NCI-H345 treated with DMSO at 0.1 percent for 48 hours (cell line): ENCODE results near the gene KAT6B.

Experiments used
- DNase-seq: peaks from one replicate; lab custom pipeline; 2025; ENCODE audit not compliant: unreplicated experiment; lab: John Stamatoyannopoulos, UW

The KAT6B gene

DNA sequence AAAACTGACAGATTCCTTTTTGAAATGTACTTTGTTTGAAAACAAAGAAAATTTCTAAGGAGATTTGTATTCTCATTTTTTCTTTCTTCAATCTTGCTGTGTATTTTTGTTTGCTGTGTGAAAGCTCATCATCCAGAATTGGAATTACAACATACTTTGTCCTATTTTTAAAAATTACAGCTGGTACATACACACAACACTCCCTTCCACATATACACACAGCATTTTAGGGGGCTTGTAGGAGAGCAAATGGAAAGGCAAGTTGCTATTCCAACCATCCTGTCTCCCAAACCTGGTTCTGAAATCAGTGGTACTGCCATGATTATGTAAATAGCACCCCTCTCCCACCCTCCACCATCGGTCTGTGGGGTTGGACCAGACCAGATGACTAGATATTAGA, 184.0 kb downstream of the KAT6B start:
- no peak for DNase-seq

DNA sequence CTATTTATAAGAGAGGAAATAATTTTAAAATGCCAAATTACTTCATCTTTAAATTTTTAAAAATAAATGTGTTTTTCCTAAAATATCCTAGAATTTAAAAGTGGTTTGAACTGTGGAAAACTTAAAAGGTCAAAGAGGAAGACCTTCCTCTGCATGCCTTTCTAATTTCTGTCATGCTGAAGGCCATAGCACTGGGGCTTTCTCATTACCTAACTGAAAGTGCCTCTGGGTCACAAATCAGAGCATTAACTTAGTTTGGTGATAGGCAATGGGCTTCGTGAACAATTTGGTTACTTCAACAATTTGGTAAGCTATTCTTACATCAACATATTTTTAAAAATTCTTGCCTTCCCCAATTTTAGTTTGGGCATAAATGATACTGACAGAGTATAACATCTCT, 184.8 kb downstream of the KAT6B start:
- no peak for DNase-seq

DNA sequence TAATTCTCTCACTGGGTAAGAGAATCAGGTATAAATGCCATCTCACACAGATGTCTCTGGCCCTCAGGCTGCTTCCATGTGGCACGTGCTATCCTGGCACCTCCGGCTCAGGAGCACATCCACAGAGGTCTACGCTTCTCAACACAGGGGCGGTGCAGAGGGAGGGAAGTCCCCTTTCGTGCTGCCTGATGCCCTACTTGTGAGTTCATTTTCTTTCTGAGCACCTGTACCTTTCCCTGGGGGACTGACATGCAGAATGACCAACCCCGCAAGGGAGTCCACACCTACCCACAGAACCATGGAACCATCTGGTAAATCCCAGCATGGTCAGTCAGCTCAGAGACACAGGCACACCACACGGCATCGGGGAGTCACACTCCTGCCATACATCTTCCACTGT, 186.1 kb downstream of the KAT6B start:
- DNase-seq = no peak

DNA sequence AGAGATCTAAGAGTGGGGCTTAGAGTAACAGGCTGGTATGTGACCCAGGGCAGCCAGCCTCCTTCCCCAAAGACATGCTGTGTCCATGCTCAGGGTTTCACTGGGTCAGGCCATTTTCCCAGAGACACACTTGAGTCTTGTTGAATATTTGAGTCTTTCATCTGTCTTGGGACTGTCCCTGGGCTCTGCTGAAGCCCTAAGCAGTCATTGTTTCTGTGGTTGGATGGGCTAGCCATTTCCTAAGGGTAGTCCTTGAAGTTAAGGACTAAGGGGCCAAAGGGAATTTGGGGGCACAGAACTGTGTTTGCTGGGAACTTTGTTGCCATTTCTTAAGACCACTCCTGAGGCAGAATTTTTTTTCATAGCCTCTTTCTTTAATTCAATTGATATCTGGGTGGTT, 186.6 kb downstream of the KAT6B start:
- DNase-seq = no peak

DNA sequence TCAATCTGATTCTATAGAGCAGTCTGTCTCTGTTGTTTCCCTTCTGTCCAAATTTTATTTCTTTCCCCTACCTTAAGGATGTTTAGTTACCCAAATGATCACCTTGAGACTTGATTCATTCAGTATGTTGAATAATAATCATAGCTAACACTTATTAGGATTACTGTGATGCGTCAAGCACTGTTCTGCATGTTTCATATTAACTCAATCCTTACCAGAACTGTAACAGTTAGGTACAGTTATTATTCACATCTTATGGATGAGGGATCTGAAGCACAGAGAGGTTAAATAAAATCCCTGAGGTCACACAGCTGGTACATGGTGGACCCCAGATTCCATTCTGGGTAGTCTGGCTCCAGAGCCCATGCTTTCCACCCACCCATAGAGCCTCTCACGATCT, 187.1 kb downstream of the KAT6B start:
- DNase-seq = no peak

DNA sequence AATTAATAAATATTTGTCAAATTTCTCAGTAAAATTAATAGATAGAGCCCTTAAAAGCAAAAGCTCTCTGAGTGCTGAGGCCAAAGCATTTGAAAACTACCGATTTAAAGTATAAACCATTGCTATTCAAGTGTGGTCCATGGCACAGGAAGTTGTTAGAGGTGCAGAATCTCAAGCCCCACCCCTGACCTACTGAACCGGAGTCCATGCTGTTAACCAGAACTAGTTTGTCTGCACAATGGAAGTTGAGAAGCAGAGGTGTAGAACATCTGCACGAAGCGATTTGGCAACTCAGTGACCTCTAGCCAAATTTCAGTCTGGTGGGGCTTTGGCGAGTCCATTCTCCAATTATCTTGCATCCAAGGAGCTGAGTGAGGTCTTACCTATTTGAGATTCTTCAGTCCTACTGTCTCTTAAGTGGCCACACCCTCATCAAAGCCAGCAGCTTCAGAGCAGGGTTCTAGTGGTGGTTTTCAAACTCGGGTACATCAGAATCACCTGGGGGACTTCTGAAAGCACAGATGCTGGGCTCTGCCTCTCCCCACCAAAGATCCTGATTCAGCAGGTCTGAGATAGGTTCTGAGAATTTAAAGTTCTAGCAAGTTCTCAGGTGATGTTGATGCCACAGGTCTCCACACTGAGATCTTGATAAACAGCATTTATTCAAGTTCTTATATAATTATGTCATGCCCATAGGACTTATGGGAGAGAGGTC, 188.3 kb downstream of the KAT6B start:
- DNase-seq = no peak

DNA sequence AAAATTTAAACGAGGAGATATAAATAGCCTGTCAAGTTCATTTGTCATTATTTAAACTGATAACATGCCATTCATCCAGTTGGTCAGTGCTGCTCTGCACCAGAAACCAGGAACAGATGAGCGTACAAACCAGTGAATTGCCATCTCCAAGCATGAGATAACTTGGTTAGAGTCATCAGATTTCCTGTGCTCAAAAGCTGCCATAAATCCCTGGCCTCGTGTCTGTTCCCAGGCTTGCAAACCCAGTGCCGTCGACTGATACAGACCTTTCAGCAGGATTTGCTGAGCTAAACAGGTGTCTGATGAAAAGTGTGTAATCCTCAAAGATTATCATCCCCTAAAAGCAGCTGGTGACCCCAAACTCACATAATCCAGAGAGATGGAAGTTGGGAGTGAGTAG, 189.0 kb downstream of the KAT6B start:
- DNase-seq = no peak

DNA sequence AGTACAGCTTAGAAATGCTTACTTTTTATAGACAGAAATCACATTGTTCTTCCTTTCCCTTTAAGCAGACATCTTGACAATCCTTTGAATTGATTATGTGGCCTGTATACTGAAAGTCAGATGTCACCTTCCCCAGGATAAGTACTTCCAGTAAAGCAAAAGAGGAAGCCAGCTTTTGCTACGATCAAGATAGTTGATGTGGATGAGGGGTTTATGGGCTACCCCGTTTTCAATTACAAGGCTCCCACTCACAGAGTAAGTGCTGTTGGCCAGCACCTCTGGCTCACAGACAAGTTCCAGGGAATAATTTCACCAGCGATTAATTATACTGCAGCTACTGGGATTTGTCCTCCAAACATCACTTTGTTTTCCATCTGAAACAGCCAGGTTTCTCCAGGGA, 189.9 kb downstream of the KAT6B start:
- no peak for DNase-seq

DNA sequence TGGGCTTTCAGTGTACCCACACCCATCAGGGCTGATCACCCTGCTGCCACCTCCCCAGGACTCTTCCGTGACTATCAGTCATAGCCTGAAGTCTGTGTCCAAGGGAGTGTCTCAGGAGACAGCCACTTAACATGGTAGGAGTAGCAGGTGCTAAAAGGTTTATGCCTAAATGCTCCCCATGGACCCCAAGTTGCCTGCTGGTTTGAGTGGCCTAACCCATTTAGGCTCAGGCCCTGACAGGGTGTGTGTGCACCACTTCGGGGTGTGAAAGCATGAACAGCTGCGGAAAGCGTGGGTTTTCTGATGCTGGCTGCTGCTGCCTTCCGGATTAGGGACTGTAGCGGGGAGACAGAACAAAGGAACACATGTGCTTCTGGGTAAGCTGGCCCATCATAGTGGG, 191.9 kb downstream of the KAT6B start:
- peak; percentile 79 for DNase-seq

DNA sequence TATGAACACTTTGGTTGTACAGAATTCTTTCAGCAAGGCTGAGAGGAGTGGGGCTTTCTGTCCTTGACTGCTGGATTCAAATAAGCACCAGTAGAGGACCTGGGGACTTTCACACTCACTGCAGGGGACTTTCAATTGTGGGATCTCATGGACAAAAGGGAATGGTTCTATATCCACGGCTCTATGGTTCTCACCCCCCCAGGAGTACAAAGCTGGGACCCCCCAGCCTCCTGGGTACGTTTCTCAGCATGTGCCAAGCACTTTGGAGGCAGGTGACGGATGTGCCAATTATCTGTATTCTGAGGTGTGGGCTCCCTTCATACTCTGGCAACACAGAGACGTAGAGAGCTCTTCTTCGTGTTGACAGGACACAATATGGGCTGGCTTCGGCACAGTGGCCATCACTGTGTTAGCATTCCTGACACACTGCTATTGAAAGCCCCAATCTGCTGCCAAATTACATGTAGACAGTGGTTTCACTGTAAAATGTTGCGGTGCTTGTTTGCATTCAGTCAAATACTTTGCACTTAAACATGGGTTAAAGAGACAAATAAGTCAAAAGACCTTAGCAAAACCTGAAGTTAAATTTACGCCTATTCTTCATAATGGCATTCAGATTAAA, 192.4 kb downstream of the KAT6B start:
- peak; percentile 70 for DNase-seq

DNA sequence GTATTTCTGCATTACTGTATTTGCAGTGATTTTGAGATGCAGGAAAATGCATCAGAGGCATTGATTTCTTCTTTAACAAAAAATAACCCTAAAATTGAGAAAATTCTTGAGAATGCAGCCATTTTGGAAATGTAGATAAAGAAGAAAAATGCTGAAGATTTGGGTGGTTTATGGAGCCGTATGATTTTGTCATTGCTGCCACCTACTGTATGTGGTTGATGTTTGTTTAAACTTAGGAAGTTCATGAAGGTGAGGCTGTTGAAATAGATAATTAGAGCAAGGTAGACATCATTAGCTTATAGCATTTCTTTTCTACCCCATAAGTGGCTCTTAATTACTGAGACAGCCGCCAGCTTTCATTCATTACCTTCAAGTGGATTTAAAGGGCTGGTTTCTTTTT, 193.0 kb downstream of the KAT6B start:
- DNase-seq = peak; percentile 19

DNA sequence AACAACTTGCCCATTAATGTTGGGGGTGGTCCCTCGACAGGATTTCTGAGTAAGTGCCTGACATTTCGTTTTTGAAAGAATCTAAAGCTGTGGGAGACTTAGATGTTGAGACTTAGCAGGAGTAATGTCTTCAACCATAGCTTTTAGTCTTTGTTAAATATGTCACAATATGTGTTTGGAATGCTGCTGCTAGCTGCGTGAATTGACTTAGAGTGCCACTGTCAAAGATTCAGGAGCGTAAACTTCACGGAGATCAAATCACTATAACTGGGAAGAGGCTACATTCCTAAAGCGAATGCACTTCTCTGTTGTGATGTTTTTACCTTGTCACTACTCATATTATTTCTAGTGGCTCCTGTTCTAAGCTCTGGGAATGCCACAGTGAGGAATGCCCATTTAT, 193.8 kb downstream of the KAT6B start:
- DNase-seq = no peak

DNA sequence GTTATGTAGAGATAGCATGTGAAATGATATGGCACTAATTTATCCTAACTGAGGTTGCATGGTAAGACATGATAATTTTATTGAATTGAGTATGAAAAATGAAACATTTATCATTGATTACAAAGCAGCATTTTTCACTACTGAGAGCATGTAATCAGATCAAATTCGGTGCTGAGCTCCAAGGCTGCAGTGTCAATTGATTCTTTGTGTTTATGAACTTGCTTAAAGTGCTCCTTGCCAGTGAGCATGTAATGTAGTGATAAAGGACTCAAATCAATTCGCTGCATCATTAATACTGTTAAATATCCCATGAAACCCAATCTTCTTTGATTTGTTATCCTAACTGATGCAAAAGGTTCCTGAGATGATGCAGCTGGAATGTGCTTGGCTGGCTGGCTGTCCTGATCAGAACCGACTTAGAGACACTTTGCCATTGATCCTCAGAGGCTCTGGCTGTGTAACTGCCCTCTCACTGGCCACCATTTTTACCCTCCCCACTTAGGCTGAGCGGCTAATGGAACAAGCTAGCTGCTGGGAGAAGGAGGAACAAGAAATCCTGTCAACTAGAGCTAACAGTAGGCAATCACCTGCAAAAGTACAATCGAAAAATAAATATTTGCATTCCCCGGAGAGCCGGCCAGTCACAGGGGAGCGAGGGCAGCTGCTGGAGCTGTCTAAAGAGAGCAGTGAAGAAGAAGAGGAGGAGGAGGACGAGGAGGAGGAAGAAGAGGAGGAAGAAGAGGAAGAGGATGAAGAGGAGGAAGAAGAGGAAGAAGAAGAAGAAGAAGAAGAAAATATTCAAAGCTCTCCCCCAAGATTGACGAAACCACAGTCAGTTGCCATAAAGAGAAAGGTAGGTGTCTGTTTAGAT, 195.2 kb downstream of the KAT6B start:
- DNase-seq = peak; percentile 46

DNA sequence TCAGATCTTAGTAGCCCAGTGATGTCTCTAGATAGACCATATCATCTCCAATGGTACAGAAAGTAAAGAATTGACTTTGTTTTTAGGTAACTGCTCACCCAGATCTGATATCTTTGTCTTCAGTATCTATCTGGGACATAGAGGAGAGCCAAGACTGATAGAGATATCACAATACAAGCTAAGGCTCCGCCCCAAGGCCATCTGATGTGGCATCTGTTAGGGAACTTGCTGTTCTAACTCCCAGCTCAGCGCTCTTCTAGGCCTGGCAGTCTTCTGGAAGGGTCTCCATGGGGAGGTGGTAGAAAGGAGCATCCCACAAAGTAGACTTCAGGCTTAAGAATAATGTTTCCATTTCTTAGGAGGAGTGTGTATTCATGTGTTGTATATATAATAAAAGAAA, 196.7 kb downstream of the KAT6B start:
- DNase-seq = no peak

DNA sequence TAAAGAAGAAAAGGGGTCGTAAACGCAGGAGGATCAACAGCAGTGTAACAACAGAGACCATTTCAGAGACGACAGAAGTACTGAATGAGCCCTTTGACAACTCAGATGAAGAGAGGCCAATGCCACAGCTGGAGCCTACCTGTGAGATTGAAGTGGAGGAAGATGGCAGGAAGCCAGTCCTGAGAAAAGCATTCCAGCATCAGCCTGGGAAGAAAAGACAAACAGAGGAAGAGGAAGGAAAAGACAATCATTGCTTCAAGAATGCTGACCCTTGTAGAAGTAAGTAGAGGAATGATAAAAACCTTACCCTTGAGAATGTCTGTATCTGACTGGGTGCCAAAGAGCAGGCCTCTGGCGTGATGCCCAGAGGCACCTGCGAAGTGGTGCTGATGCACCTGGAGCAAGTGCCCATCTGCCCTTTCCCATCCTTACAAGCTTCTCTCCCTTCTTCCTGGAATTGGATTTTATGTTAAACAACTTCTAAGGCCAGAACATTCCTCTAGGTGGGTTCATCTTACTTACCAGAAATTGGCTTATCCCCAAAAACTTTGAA, 198.6 kb downstream of the KAT6B start:
- DNase-seq = peak; percentile 51

DNA sequence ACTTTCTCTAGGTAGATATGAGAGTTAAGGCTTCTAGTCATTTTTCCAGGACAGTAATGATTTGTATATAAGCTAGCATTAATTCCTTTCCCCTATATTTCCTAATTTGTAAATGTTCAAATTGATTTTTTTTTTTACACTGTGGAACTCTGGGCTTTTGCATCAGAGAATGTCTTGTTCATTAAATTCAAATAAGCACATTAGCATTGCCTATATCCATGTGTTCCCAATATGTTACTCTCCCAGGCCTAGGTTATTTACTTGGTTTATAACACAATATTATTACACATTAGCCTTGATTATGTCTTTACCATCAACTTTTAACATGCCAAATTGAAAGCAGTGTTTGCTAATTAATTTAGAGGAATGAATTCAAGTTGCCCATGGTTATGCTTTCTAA, 201.6 kb downstream of the KAT6B start:
- no peak for DNase-seq

DNA sequence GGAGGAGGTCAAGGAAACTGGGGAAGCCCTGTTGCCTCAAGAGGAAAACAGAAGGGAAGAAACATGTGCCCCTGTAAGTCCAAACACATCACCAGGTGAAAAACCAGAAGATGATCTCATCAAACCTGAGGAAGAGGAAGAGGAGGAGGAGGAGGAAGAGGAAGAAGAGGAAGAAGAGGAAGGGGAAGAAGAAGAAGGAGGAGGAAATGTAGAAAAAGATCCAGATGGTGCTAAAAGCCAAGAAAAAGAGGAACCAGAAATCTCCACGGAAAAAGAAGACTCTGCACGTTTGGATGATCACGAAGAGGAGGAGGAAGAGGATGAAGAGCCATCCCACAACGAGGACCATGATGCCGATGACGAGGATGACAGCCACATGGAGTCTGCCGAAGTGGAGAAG, 202.3 kb downstream of the KAT6B start:
- no peak for DNase-seq

DNA sequence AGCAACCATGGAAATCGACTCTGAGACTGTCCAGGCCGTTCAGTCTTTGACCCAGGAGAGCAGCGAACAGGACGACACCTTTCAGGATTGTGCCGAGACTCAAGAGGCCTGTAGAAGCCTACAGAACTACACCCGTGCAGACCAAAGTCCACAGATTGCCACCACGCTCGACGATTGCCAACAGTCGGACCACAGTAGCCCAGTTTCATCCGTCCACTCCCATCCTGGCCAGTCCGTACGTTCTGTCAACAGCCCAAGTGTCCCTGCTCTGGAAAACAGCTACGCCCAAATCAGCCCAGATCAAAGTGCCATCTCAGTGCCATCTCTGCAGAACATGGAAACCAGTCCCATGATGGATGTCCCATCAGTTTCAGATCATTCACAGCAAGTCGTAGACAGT, 203.0 kb downstream of the KAT6B start:
- DNase-seq = no peak

DNA sequence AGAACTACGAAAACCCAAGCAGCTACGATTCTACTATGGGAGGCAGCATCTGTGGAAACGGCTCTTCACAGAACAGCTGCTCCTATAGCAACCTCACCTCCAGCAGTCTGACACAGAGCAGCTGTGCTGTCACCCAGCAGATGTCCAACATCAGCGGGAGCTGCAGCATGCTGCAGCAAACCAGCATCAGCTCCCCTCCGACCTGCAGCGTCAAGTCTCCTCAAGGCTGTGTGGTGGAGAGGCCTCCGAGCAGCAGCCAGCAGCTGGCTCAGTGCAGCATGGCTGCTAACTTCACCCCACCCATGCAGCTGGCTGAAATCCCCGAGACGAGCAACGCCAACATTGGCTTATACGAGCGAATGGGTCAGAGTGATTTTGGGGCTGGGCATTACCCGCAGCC, 203.5 kb downstream of the KAT6B start:
- no peak for DNase-seq

DNA sequence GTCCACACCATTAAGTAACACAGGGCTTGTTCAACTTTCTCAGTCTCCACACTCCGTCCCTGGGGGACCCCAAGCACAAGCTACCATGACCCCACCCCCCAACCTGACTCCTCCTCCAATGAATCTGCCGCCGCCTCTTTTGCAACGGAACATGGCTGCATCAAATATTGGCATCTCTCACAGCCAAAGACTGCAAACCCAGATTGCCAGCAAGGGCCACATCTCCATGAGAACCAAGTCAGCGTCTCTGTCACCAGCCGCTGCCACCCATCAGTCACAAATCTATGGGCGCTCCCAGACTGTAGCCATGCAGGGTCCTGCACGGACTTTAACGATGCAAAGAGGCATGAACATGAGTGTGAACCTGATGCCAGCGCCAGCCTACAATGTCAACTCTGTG, 204.0 kb downstream of the KAT6B start:
- no peak for DNase-seq

DNA sequence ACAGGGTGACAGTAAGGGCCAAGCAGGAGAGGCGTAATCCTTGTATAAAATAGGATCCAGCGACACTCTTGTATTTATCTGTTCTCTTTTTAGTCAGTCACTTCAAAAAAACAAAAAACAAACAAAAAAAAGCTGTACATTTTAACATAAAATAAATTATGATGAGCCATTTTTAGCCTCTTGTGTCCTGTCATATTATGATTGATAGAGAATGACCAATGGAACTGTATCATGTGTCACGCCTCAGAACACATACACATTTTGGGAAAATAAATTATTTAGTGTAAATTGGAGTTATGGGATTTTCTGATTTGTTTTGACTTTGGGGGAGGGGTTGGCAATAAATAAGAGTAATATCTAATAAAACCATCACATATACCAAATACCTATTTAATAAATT, 205.7 kb downstream of the KAT6B start:
- no peak for DNase-seq

DNA sequence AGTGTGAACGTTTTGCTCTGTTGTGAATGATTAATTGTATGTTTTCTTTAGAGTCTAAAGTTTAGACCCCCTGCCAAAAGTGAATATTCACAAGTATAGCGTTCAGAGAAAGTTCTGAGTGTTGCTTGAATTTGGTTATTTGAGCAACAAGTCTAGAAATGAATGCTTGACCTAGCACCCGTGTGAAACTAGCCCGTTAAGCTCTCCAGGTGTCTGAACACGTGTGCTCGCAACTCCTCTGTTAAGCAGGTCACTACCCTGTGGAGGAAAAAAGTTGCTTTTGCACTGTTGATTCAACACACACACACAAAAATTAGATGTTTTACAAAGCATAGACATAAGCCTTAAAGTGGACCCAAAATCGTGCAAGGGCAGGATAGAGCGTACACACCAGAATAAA, 206.4 kb downstream of the KAT6B start:
- no peak for DNase-seq
